WERI-Rb-1 (cell line): ENCODE data around the gene NFYC.

Experiments used
- DNase-seq: peaks from one replicate; pipeline ENCODE4 v3.0.0-alpha.2; 2020
- H3K27ac ChIP-seq: fragments of 250-450 bp; sonication (Bioruptor Pico); 2 replicates; pipeline ENCODE4 v1.5.1; 2020; ENCODE audit warnings: mild to moderate bottlenecking, moderate library complexity
- H3K27me3 ChIP-seq: fragments of 250-450 bp; sonication (Bioruptor Pico); 2 replicates; pipeline ENCODE4 v1.5.1; 2021; ENCODE audit warnings: mild to moderate bottlenecking, low read depth, moderate library complexity; ENCODE audit not compliant: insufficient read depth, severe bottlenecking
- H3K36me3 ChIP-seq: fragments of 250-450 bp; sonication (Bioruptor Pico); 2 replicates; pipeline ENCODE4 v1.5.1; 2020; ENCODE audit warnings: mild to moderate bottlenecking, moderate library complexity
- H3K4me3 ChIP-seq: 2 replicates; pipeline ENCODE4 v1.5.1; 2011; ENCODE audit warnings: low read depth, mild to moderate bottlenecking, control low read depth, low read length
- H3K9me3 ChIP-seq: fragments of 250-450 bp; sonication (Bioruptor Pico); 2 replicates; pipeline ENCODE4 v1.5.1; 2021; ENCODE audit warnings: mild to moderate bottlenecking, moderate library complexity; ENCODE audit not compliant: severe bottlenecking
- TF ChIP-seq, protein P1 (sequence below): IDR thresholded peaks from 2 replicates; pipeline ENCODE4 v1.5.1; 2011; ENCODE audit warnings: low read depth, mild to moderate bottlenecking, control low read depth, inconsistent platforms, low read length

Gene NFYC

DNA sequence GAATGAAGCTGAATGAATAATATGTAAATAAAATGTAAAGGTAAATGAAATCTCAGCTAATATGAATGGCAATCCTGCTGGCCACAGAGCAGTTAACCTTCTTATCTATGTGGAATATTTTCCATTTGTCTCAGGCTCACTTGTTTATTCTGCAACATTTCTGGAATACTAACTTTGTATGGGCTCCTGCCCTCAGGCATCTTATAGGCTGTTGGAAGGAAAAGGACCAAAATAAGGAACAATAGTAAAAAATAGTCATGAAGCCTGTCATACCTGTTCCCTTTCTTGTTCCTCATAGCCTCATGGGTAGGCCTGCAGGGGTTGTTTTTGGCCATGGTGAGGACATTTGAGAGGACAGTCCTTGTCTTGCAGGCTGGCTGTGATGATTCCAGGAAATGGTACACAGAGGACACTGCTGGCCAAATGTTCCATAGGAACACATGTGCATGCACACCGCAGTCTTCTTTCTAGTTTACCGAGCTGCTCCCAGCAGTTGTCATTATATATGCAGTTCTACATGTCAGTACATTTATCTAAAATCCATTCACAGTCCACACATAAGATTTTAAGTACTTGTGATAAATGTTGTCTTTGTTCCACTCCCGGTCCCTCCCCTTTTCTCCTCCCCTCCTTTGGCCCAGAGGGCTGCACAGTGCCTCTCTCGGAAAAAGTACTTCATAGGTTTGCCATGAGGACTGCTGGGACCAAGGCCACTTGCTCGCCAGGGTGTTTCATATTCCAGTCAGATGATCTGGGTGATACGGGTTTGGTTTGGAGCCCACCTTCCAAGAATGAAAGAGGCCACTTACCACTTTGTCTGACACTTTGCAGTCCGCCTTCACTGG, 76.9 kb downstream of the NFYC start:
- H3K4me3 ChIP-seq = no peak overlapping the region
- peaks cover 58% of the 10 kb centered on the region for H3K36me3 ChIP-seq
- H3K9me3 ChIP-seq = no peaks in the 10 kb centered on the region
- no peak for DNase-seq
- TF ChIP-seq, protein P1, sequence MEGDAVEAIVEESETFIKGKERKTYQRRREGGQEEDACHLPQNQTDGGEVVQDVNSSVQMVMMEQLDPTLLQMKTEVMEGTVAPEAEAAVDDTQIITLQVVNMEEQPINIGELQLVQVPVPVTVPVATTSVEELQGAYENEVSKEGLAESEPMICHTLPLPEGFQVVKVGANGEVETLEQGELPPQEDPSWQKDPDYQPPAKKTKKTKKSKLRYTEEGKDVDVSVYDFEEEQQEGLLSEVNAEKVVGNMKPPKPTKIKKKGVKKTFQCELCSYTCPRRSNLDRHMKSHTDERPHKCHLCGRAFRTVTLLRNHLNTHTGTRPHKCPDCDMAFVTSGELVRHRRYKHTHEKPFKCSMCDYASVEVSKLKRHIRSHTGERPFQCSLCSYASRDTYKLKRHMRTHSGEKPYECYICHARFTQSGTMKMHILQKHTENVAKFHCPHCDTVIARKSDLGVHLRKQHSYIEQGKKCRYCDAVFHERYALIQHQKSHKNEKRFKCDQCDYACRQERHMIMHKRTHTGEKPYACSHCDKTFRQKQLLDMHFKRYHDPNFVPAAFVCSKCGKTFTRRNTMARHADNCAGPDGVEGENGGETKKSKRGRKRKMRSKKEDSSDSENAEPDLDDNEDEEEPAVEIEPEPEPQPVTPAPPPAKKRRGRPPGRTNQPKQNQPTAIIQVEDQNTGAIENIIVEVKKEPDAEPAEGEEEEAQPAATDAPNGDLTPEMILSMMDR = no peak
- H3K27me3 ChIP-seq = no peaks in the 10 kb centered on the region
- no peak overlapping the region for H3K27ac ChIP-seq

GRCh38 chr1:40769815-40770214, 78.3 kb downstream of the NFYC start:
- H3K27me3 ChIP-seq = no peaks in the 10 kb centered on the region
- TF ChIP-seq, protein P1 = no peak
- H3K27ac ChIP-seq = no peak overlapping the region
- peaks cover 44% of the 10 kb centered on the region for H3K36me3 ChIP-seq
- no peak overlapping the region for H3K4me3 ChIP-seq
- no peak for DNase-seq
- H3K9me3 ChIP-seq = no peaks in the 10 kb centered on the region

DNA sequence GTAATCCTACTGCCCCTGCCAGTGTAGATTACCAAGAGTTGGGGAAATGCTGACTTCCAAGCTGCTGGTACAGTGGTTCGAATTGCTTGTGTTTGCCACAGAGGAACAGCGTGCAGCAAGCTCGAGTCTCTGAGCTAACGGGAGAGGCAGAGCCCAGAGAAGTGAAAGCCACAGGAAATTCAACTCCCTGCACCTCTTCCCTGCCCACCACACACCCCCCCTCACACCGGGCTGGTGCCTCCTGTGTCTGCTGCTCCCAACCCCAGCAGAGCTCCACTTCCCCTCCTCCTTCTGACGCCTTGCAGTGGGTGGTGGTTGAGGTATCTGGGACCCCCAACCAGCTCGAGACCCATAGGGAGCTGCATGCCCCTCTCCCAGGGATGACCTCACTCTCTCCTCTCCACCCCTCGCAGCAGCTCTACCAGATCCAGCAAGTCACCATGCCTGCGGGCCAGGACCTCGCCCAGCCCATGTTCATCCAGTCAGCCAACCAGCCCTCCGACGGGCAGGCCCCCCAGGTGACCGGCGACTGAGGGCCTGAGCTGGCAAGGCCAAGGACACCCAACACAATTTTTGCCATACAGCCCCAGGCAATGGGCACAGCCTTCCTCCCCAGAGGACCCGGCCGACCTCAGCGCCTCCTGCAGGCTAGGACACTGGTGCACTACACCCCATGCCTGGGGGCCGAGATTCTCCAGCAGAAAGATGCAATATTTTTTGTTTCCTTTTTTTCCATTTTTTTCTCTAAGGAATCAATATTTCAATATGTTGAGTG, 79.0 kb downstream of the NFYC start:
- H3K9me3 ChIP-seq = no peaks in the 10 kb centered on the region
- no peaks in the 10 kb centered on the region for H3K27me3 ChIP-seq

GRCh38 chr1:40772146-40772955, 80.8 kb downstream of the NFYC start:
- peaks cover 30% of the 10 kb centered on the region for H3K36me3 ChIP-seq
- peaks cover 7% of the 10 kb centered on the region for H3K9me3 ChIP-seq
- H3K27ac ChIP-seq = no peak overlapping the region
- H3K27me3 ChIP-seq = no peaks in the 10 kb centered on the region
- DNase-seq = no peak
- no peak overlapping the region for H3K4me3 ChIP-seq
- TF ChIP-seq, protein P1 = no peak

More for the DNA sequence above, 79.0 kb downstream of the NFYC start:
- TF ChIP-seq, protein P1 = peak; percentile 37; the same call in 1 of the 2 replicates
- Histone ChIP-seq H3K27ac (no peak overlapping the region), H3K4me3 (no peak overlapping the region), H3K36me3 (peaks cover 44% of the 10 kb centered on the region)
- no peak for DNase-seq

DNA sequence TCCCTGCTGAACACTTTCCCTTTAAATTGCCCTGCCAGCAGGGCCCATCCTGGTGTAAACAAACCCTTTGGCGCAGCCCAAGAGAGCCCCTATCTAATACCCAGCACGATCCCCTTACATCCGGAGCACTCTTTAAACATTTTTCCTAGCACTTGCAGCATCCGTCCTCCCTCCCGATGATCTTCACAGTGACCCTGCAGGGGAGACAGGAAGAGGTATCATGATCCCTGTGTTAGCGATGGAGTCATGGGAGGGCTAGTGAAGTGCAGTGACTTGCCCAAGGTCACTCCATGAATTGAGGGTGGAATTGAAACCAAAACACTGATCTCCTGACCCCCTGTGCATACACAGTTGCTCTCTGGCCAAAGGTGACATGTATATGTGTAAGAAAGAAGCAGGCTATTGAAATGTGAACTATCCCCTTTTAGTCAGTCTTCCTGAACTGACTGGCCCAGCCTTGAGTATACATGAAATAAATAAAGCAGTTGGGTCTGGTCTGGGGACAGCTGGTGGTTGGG, 82.3 kb downstream of the NFYC start:
- TF ChIP-seq, protein P1 = no peak
- Histone ChIP-seq H3K27ac (no peak overlapping the region), H3K27me3 (no peaks in the 10 kb centered on the region), H3K36me3 (peaks cover 15% of the 10 kb centered on the region), H3K9me3 (peaks cover 9% of the 10 kb centered on the region), H3K4me3 (no peak overlapping the region)
- no peak for DNase-seq
